MG63 (cell line): ENCODE results near the gene ALAS1. TPM values are rescaled to one million over a fixed set of nuclear protein-coding genes. Genes with fewer than 3 reads are reported as not detected.
A peak's percentile ranks its signal among the peaks of the same experiment; 100 is the strongest.

ENCODE experiments used
- DNase-seq: peaks from one replicate; pipeline ENCODE4 v3.0.0-alpha.2; 2020
- H3K27me3 ChIP-seq: fragments of 250-450 bp; sonication (Bioruptor Pico); 2 replicates; pipeline ENCODE4 v1.5.1; 2020; ENCODE audit warnings: mild to moderate bottlenecking, moderate library complexity
- H3K36me3 ChIP-seq: fragments of 250-450 bp; sonication (Bioruptor Pico); 2 replicates; pipeline ENCODE4 v1.5.1; 2020; ENCODE audit warnings: mild to moderate bottlenecking, moderate library complexity
- H3K4me3 ChIP-seq: fragments of 250-450 bp; sonication (Bioruptor Pico); 2 replicates; pipeline ENCODE4 v1.5.1; 2020; ENCODE audit warnings: mild to moderate bottlenecking, moderate library complexity
- H3K9me3 ChIP-seq: fragments of 250-450 bp; sonication (Bioruptor Pico); 2 replicates; pipeline ENCODE4 v1.5.1; 2020; ENCODE audit warnings: mild to moderate bottlenecking, moderate library complexity
- total RNA-seq: library from RNA; depleted of rRNA; stranded (reverse); fragments of >200 nt; shearing (Covaris generic); gene quantifications from 2 replicates; pipeline ENCODE4 v1.2.3, GENCODE V29; 2014; ENCODE audit warnings: low replicate concordance

The ALAS1 gene
- total RNA-seq, 1 experiment from 2014 or later: 34.0 TPM

DNA sequence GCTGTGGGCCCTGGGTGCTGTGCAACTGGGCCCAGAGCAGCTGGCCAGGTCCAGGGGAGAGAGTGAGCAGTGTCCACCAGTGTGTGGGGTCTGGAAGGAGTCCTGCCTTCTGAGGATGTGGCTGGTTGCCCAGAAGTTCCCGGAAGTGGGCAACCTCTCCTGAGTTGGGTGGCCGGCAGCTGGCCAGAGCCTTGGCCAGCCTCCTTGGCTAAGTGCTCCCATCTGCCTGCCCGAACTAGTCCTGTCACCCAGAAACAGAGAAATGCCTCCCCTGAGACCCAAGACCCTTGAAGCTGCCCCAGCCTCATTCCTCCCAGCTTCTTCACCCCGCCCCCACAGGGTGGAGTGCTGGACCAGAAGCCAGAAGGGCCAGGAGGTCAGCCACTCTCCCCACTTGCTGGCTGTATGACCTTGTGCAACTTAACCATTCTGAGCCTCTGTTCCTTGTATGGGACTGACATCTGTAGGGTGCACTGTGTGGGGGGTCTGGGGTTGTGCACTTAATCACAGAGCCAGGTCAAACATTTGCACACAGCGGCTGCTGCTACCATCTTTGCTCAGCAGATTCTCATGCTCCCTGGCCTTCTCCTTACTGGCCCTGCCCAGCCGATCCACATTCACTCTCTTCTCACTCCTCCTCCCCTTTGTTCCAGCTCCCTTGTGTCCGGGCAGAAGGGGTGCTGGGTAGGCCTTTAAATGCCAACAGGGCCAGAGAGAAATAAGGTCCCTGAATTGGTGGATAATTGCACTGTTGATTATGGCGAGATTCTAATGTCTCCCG, 7.5 kb upstream of the ALAS1 start:
- no peaks in the 10 kb centered on the region for H3K36me3 ChIP-seq
- peak; percentile 86 for DNase-seq
- H3K9me3 ChIP-seq: no peaks in the 10 kb centered on the region
- H3K4me3 ChIP-seq: no peak overlapping the region
- H3K27me3 ChIP-seq: no peaks in the 10 kb centered on the region

- no peaks in the 10 kb centered on the region for H3K9me3 ChIP-seq
- H3K4me3 ChIP-seq: no peak overlapping the region
- H3K27me3 ChIP-seq: no peaks in the 10 kb centered on the region
- no peak for DNase-seq
- no peaks in the 10 kb centered on the region for H3K36me3 ChIP-seq
Observed at GRCh38 chr3:52191663-52192062, 6.3 kb upstream of the ALAS1 start.

GRCh38 chr3:52193065-52193464, 4.9 kb upstream of the ALAS1 start:
- Histone ChIP-seq H3K27me3 (no peaks in the 10 kb centered on the region), H3K36me3 (no peaks in the 10 kb centered on the region), H3K4me3 (no peak overlapping the region), H3K9me3 (no peaks in the 10 kb centered on the region)
- DNase-seq: peak; percentile 92

DNA sequence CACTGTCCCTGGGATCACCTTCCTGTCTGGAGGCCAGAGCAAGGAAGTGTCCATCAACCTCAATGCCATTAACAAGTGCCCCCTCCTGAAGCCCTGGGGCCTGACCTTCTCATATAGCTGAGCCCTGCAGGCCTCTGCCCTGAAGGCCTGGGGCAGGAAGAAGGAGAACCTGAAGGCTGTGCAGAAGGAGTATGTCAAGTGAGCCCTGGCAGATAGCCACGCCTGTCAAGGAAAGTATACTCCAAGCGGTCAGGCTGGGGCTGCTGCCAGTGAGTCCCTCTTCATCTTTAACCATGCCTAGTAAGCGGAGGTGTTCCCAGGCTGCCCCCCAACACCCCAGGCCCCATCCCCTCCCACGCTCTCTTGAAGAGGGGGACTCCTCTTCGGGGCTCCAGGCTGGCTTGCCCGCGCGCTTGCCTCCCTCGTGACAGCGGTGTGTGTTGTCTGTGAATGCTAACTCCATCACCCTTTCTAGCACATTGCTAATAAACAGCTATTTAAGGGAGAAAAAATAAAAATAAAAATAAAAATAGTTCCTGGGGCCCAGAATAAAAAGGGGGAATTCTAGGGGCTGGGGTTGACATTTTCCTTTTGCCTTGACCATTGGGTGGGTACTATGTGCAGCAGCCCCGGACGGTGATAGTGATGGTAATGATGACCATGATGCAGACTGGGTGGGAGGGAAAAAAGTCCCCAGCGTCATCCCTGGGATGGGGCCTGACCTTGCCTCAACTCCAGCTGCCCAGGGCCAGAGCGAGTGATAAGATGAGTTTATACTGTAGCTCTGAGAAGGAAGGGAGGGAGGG, 3.3 kb upstream of the ALAS1 start:
- Histone ChIP-seq H3K27me3 (no peaks in the 10 kb centered on the region), H3K36me3 (peaks cover 3% of the 10 kb centered on the region; the same call in 1 of the 2 replicates), H3K4me3 (no peak overlapping the region), H3K9me3 (no peaks in the 10 kb centered on the region)
- no peak for DNase-seq

GRCh38 chr3:52195291-52195597, 2.7 kb upstream of the ALAS1 start:
- H3K27me3 ChIP-seq: no peaks in the 10 kb centered on the region
- no peaks in the 10 kb centered on the region for H3K9me3 ChIP-seq
- peaks cover 3% of the 10 kb centered on the region; the same call in 1 of the 2 replicates for H3K36me3 ChIP-seq
- no peak for DNase-seq
- no peak overlapping the region for H3K4me3 ChIP-seq

DNA sequence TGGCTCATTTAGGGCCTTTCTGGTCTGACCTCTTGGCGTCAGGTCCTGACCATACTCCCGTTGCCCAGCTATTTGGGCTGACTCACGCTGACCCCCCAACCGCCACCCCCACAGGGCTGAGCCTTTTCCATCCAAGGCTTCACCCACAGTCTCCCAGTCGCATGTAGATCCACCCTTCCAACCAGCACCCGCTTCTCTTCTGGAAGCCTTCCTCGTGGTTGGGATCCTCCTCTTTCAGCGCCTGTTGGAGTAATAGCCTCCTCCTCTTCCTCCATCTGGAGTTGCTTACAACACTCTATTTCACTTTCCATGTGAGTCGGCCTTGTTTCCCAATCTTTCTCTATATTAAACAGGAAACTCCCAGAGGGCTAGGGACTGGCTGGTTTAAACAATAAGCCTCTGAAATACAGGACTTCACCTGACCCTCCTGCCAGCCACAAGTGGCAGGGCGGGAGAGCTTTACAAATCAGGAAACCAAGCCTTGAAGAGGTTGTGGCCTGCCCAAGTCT, 2.1 kb upstream of the ALAS1 start:
- Histone ChIP-seq H3K27me3 (no peaks in the 10 kb centered on the region), H3K4me3 (no peak overlapping the region), H3K36me3 (peaks cover 3% of the 10 kb centered on the region; the same call in 1 of the 2 replicates), H3K9me3 (no peaks in the 10 kb centered on the region)
- DNase-seq: peak; percentile 60

GRCh38 chr3:52196977-52197376, 983 bp upstream of the ALAS1 start:
- no peaks in the 10 kb centered on the region for H3K27me3 ChIP-seq
- DNase-seq: no peak
- H3K36me3 ChIP-seq: peaks cover 6% of the 10 kb centered on the region
- no peak overlapping the region for H3K4me3 ChIP-seq
- H3K9me3 ChIP-seq: no peaks in the 10 kb centered on the region

GRCh38 chr3:52197499-52197841, 490 bp upstream of the ALAS1 start:
- peaks cover 10% of the 10 kb centered on the region for H3K36me3 ChIP-seq
- no peak for DNase-seq
- no peaks in the 10 kb centered on the region for H3K27me3 ChIP-seq

GRCh38 chr3:52198643-52199608, 966 bp downstream of the ALAS1 start:
- Histone ChIP-seq H3K9me3 (no peaks in the 10 kb centered on the region), H3K4me3 (peak overlapping the region; percentile 88), H3K27me3 (no peaks in the 10 kb centered on the region), H3K36me3 (peaks cover 21% of the 10 kb centered on the region)
- no peak for DNase-seq

More at GRCh38 chr3:52197499-52197841, 490 bp upstream of the ALAS1 start:
- H3K4me3 ChIP-seq: peak overlapping the region; percentile 88
- no peaks in the 10 kb centered on the region for H3K9me3 ChIP-seq

DNA sequence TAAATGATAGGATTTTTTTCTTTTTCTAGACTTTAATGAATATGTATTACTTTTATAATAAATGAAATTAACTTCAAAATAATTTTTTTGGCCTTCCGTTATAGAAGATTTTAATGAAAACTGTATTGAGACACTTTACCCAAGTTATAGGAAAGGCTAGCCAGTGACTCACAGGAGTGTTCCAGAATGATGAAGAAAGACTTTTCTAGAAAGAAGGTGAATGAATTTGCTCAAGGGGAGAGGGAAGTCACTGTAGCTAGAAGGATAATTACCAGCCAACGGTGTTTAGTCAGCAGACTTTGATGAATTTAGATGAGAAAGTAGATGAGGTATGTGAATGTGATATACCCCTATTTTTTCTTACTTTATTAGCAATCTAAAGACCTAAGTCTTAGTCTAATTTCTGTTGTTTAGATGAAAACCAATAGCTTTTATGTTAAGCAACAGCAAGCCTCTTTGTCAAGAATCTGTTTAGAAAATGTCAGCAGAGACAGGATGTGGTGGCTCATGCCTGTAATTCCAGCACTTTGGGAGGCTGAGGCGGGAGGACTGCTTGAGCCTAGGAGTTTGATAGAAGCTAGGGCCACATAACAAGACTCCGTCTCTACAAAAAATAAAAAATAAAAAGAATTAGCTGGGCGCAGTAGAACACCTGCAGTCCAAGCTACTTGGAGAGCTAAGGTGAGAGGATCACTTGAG, 3.2 kb downstream of the ALAS1 start:
- Histone ChIP-seq H3K27me3 (no peaks in the 10 kb centered on the region), H3K36me3 (peaks cover 44% of the 10 kb centered on the region), H3K4me3 (no peak overlapping the region), H3K9me3 (no peaks in the 10 kb centered on the region)
- no peak for DNase-seq

DNA sequence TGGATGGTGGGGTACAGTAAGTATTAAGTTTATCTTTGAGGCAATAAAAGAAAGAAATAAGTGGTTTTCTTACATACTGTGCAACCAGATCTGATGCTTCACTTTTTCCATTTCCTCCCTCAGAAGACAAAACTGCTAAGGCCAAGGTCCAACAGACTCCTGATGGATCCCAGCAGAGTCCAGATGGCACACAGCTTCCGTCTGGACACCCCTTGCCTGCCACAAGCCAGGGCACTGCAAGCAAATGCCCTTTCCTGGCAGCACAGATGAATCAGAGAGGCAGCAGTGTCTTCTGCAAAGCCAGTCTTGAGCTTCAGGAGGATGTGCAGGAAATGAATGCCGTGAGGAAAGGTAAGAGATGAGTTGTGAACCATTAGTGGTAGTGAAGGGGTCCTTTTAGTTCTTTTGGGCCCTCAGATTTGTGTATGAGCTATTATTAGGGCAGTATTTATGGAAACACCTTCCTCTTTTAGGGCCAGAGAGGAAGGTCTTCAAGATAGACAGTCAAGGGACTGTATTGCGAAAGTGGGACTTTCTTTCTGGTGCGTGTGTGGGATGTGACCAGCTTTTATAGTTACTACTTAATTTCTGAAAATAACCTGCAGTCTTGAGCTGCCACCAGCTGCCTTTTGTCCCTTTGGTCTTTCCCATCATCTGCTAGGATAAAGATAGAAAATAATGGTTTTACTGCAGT, 4.6 kb downstream of the ALAS1 start:
- Histone ChIP-seq H3K27me3 (no peaks in the 10 kb centered on the region), H3K36me3 (peaks cover 49% of the 10 kb centered on the region), H3K4me3 (no peak overlapping the region), H3K9me3 (no peaks in the 10 kb centered on the region; the same call in 1 of the 2 replicates)
- DNase-seq: no peak

GRCh38 chr3:52203701-52204100, 5.7 kb downstream of the ALAS1 start:
- peaks cover 58% of the 10 kb centered on the region for H3K36me3 ChIP-seq
- H3K27me3 ChIP-seq: no peaks in the 10 kb centered on the region
- DNase-seq: no peak
- no peak overlapping the region for H3K4me3 ChIP-seq
- H3K9me3 ChIP-seq: no peaks in the 10 kb centered on the region; the same call in 1 of the 2 replicates

GRCh38 chr3:52204337-52205073, 6.5 kb downstream of the ALAS1 start:
- DNase-seq: peak; percentile 27
- no peaks in the 10 kb centered on the region for H3K27me3 ChIP-seq
- H3K9me3 ChIP-seq: no peaks in the 10 kb centered on the region; the same call in 1 of the 2 replicates
- H3K36me3 ChIP-seq: peaks cover 56% of the 10 kb centered on the region
- no peak overlapping the region for H3K4me3 ChIP-seq

DNA sequence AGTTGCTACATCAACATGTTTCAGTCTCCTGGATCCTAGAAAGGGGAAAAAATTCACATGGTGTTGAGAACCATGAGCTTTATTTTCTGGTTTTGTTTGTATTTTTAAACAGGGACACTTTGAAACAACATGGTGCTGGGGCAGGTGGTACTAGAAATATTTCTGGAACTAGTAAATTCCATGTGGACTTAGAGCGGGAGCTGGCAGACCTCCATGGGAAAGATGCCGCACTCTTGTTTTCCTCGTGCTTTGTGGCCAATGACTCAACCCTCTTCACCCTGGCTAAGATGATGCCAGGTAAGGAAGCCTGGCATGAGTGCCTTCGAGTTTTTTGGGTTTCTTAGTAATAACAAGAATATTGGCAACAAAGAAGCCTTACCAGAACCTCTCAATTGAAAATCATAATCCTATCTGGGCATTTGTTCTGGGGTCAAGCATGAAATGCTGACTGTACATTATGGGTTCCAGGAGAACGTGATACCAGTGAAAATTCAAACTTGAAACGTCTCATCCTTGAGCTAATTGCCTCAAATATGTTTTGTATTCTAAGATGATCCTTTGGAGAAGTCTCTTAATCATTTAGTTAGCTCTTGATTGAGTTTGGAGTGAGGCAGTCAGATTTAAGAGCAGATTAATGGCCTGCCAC, 7.9 kb downstream of the ALAS1 start:
- no peak overlapping the region for H3K4me3 ChIP-seq
- no peak for DNase-seq
- peaks cover 62% of the 10 kb centered on the region for H3K36me3 ChIP-seq

More for the DNA sequence above, 7.9 kb downstream of the ALAS1 start:
- H3K9me3 ChIP-seq: no peaks in the 10 kb centered on the region; the same call in 1 of the 2 replicates
- no peaks in the 10 kb centered on the region for H3K27me3 ChIP-seq
